Endothelial cell of umbilical vein (primary cell): Measurements from ENCODE around the gene GNPTAB.

Source experiments
- CTCF ChIP-seq, 2 donors: IDR thresholded peaks; 1 replicate in 1 of 2; 2 replicates in 1 of 2; pipeline ENCODE4 v1.5.1; 2011; ENCODE audit warnings: low read length in 2 of 2, mild to moderate bottlenecking in 2 of 2, moderate library complexity in 2 of 2, control low read depth in 1 of 2, inconsistent platforms in 1 of 2, low read depth in 1 of 2; ENCODE audit not compliant: insufficient read depth in 1 of 2; ENCODE audit errors: extremely low read depth in 1 of 2
- EZH2 ChIP-seq: IDR thresholded peaks from 2 replicates; pipeline ENCODE4 v1.6.1; 2012; ENCODE audit warnings: borderline replicate concordance, low read depth, mild to moderate bottlenecking, moderate library complexity, low read length, inconsistent platforms; ENCODE audit not compliant: severe bottlenecking
- FOS ChIP-seq: IDR thresholded peaks from 2 replicates; pipeline ENCODE4 v1.6.1; 2011; ENCODE audit warnings: mild to moderate bottlenecking, low read length, moderate library complexity, borderline replicate concordance; ENCODE audit not compliant: insufficient read depth
- MAX ChIP-seq: IDR thresholded peaks from 2 replicates; pipeline ENCODE4 v1.6.1; 2011; ENCODE audit not compliant: insufficient read depth, insufficient read length
- POLR2A ChIP-seq: IDR thresholded peaks from 2 replicates; pipeline ENCODE4 v1.6.1; 2012; ENCODE audit warnings: low read depth, mild to moderate bottlenecking, control low read depth, low read length
- POLR2AphosphoS5 ChIP-seq: IDR thresholded peaks from 2 replicates; pipeline ENCODE4 v1.6.1; 2012; ENCODE audit warnings: low read depth, mild to moderate bottlenecking, control low read depth, low read length, moderate library complexity; ENCODE audit not compliant: insufficient read depth

- no peak for TF ChIP-seq EZH2
- no peak for TF ChIP-seq CTCF (IDR thresholded peaks at IDR 0.05; ENCODE audit: extremely low read depth in 1 of 2, insufficient read depth in 1 of 2, low read depth in 1 of 2, low read length in 2 of 2)
- TF ChIP-seq MAX: no peak
- TF ChIP-seq POLR2AphosphoS5: no peak
- no peak for TF ChIP-seq POLR2A
- TF ChIP-seq FOS: no peak
Measured at GRCh38 chr12:101764051-101764792, 66.5 kb downstream of the GNPTAB start.
